NT2/D1 (cell line): ENCODE measurements around the gene ASB3.
A peak's percentile ranks its signal among the peaks of the same experiment; 100 is the strongest.

Experiments used
- DNase-seq: peaks from one replicate; pipeline ENCODE4 v3.0.0-alpha.2; 2011; ENCODE audit warnings: low read depth, low spot score
- H3K27me3 ChIP-seq: 2 replicates; pipeline ENCODE4 v1.6.0; 2011; ENCODE audit warnings: mild to moderate bottlenecking; ENCODE audit not compliant: insufficient read length, insufficient read depth
- H3K36me3 ChIP-seq: 2 replicates; pipeline ENCODE4 v1.6.1; 2011; ENCODE audit warnings: mild to moderate bottlenecking, low read length, mixed read lengths; ENCODE audit not compliant: insufficient read depth, insufficient read length
- H3K4me1 ChIP-seq: 2 replicates; pipeline ENCODE4 v1.5.1; 2011; ENCODE audit not compliant: insufficient read depth, insufficient read length
- H3K4me3 ChIP-seq: 2 replicates; pipeline ENCODE4 v1.5.1; 2011; ENCODE audit warnings: low read depth; ENCODE audit not compliant: insufficient read length
- H3K9ac ChIP-seq: 2 replicates; pipeline ENCODE4 v1.6.0; 2011; ENCODE audit warnings: low read depth; ENCODE audit not compliant: insufficient read length
- H3K9me3 ChIP-seq: 2 replicates; pipeline ENCODE4 v1.5.1; 2011; ENCODE audit warnings: mild to moderate bottlenecking, low read length; ENCODE audit not compliant: insufficient read depth
- SUZ12 ChIP-seq: IDR thresholded peaks from 2 replicates; pipeline ENCODE4 v1.6.1; 2011; ENCODE audit not compliant: insufficient read length, insufficient read depth; ENCODE audit errors: extremely low read depth
- YY1 ChIP-seq: IDR thresholded peaks from 2 replicates; pipeline ENCODE4 v1.6.1; 2011; ENCODE audit not compliant: insufficient read length, insufficient read depth
- ZNF274 ChIP-seq: IDR thresholded peaks from 2 replicates; pipeline ENCODE4 v1.6.1; 2011; ENCODE audit warnings: mild to moderate bottlenecking, low read depth, low read length

Gene ASB3

GRCh38 chr2:53785366-53785765 is 1.4 kb downstream of the ASB3 start:
- Histone ChIP-seq H3K36me3 (peaks cover 22% of the 10 kb centered on the region), H3K27me3 (no peaks in the 10 kb centered on the region), H3K9me3 (no peaks in the 10 kb centered on the region), H3K4me3 (peak overlapping the region; percentile 99), H3K4me1 (no peaks in the 10 kb centered on the region), H3K9ac (peak overlapping the region; percentile 99)
- TF ChIP-seq YY1: no peak
- no peak for TF ChIP-seq ZNF274
- TF ChIP-seq SUZ12: no peak
- no peak for DNase-seq

DNA sequence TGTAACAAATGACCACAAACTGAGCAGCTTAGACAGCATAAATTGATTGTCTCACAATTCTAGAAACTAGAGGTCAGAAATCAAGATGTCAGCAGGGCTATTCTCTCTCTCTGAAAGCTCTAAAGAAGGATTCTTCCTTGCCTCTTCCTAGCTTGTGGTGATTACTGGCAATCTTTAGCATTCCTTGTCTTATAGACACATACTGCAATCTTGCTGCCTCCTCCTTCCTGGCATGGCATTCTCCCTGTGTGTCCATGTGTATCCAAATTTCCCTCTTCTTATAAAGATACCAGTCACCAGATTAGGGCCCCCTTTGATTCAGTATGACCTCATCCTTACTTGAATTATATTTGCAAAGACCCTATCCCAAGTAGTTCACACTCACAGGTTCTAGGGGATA is 2.3 kb downstream of the ASB3 start:
- no peaks in the 10 kb centered on the region for H3K9me3 ChIP-seq
- no peak overlapping the region for H3K9ac ChIP-seq
- no peaks in the 10 kb centered on the region for H3K4me1 ChIP-seq
- TF ChIP-seq ZNF274 (no peak), SUZ12 (no peak), YY1 (no peak)
- H3K27me3 ChIP-seq: no peaks in the 10 kb centered on the region
- no peak for DNase-seq
- H3K36me3 ChIP-seq: peaks cover 31% of the 10 kb centered on the region
- H3K4me3 ChIP-seq: no peak overlapping the region

- Histone ChIP-seq H3K36me3 (peaks cover 32% of the 10 kb centered on the region), H3K4me1 (no peaks in the 10 kb centered on the region), H3K4me3 (no peak overlapping the region), H3K9ac (no peak overlapping the region), H3K27me3 (no peaks in the 10 kb centered on the region), H3K9me3 (no peaks in the 10 kb centered on the region)
- no peak for DNase-seq
- TF ChIP-seq YY1: no peak
- no peak for TF ChIP-seq SUZ12
- TF ChIP-seq ZNF274: no peak
These were observed 4.1 kb downstream of the ASB3 start for GRCh38 chr2:53782676-53783075.

- Histone ChIP-seq H3K4me1 (no peaks in the 10 kb centered on the region), H3K36me3 (peaks cover 43% of the 10 kb centered on the region), H3K9ac (no peak overlapping the region), H3K27me3 (no peaks in the 10 kb centered on the region), H3K9me3 (no peaks in the 10 kb centered on the region), H3K4me3 (no peak overlapping the region)
- DNase-seq: no peak
- TF ChIP-seq YY1 (no peak), SUZ12 (no peak), ZNF274 (no peak)
These were observed 6.7 kb downstream of the ASB3 start for GRCh38 chr2:53780056-53780455.

DNA sequence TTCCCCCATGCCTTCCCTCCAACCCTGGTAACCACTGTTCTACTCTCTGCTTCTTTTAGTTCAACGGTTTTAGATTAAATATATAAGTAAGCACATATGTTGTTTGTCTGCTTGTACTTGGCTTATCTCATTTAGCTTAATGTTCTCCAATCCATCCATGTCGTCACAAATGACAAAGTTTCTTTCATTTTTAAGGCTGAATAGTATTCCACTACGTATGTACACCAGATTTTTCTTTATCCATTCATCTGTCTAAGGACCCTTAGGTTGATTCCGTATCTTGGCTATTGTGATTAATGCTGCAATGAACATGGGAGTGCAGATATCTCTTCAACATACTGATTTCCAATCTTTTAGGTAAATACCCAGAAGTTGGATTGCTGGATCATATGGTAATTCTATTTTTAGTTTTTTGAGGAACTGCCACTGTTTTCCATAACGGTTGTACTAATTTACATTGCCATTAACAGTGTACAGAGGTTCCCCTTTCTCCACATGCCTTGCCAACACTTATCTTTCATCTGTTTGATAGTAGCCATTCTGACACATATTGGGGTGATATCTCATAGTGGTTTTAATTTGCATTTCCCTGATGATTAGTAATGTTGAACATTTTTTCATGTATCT is 8.1 kb downstream of the ASB3 start:
- DNase-seq: no peak
- H3K9me3 ChIP-seq: no peaks in the 10 kb centered on the region
- no peaks in the 10 kb centered on the region for H3K4me1 ChIP-seq
- H3K27me3 ChIP-seq: no peaks in the 10 kb centered on the region
- TF ChIP-seq YY1 (no peak), SUZ12 (no peak), ZNF274 (no peak)
- H3K36me3 ChIP-seq: peaks cover 43% of the 10 kb centered on the region
- H3K9ac ChIP-seq: no peak overlapping the region
- no peak overlapping the region for H3K4me3 ChIP-seq

DNA sequence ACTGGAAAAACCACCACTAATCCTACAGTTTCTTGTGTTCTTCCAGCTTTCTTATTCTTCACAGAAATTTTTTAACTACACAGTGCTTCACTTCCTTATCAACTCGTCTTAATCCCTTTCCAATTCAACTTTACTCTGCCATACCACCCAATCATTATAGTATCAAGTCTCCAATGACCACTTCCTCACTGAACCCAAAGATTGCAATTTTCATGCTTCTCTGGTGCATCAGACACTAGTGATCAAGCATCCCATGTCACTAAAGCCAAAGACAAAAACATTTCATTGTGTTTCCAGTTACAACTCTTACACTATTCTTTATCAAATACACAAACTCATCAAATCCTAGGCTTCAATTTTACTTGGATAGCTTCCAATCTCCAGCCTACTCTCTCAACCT is 9.6 kb downstream of the ASB3 start:
- Histone ChIP-seq H3K9me3 (no peaks in the 10 kb centered on the region), H3K36me3 (peaks cover 35% of the 10 kb centered on the region), H3K27me3 (no peaks in the 10 kb centered on the region), H3K4me1 (no peaks in the 10 kb centered on the region), H3K4me3 (no peak overlapping the region), H3K9ac (no peak overlapping the region)
- TF ChIP-seq ZNF274 (no peak), YY1 (no peak)
- no peak for DNase-seq

- no peak overlapping the region for H3K4me3 ChIP-seq
- no peaks in the 10 kb centered on the region for H3K4me1 ChIP-seq
- no peak for TF ChIP-seq ZNF274
- H3K9me3 ChIP-seq: no peaks in the 10 kb centered on the region
- no peaks in the 10 kb centered on the region for H3K36me3 ChIP-seq
- no peaks in the 10 kb centered on the region for H3K27me3 ChIP-seq
- H3K9ac ChIP-seq: no peak overlapping the region
- no peak for DNase-seq
These were observed 16.5 kb downstream of the ASB3 start for GRCh38 chr2:53770264-53770663.
